GM13976 (cell line): ENCODE data around the gene FJX1.
A peak's percentile ranks its signal among the peaks of the same experiment; 100 is the strongest.

Experiments used
- DNase-seq: peaks from one replicate; pipeline ENCODE4 v3.0.0; 2012; ENCODE audit warnings: low spot score
- CTCF ChIP-seq: IDR thresholded peaks from 2 replicates; pipeline ENCODE4 v1.5.1; 2012; ENCODE audit warnings: borderline replicate concordance, mild to moderate bottlenecking; ENCODE audit not compliant: insufficient read depth; ENCODE audit errors: extremely low read depth, missing control alignments, control extremely low read depth
- in situ Hi-C: fragments of 300-500 bp; cut with MboI; formaldehyde crosslinking; loops from one replicate; pipeline ENCODE4 v1.12.0; 2022; ENCODE audit warnings: low sequenced_read_pairs, mixed read lengths, inconsistent platforms; ENCODE audit not compliant: unreplicated experiment

FJX1 gene

GRCh38 chr11:35619855-35620640, 1.8 kb downstream of the FJX1 start:
- in situ Hi-C loops: loop anchor here (10.0 to 25.0 kb wide), 4 partner anchors 192 to 645 kb away; no protein-coding TSS in a partner anchor
- DNase-seq: peak; percentile 29
- no peak for TF ChIP-seq CTCF

GRCh38 chr11:35620795-35621194, 2.5 kb downstream of the FJX1 start:
- in situ Hi-C loops: loop anchor here (25.0 kb wide), 2 partner anchors 192 to 417 kb away; no protein-coding TSS in a partner anchor
- TF ChIP-seq CTCF: no peak
- DNase-seq: no peak

- no peak for DNase-seq
- no peak for TF ChIP-seq CTCF
- in situ Hi-C loops: loop anchor here (25.0 kb wide), 2 partner anchors 191 to 416 kb away; no protein-coding TSS in a partner anchor
Measured at GRCh38 chr11:35621620-35622019, 3.4 kb downstream of the FJX1 start.

- no peak for TF ChIP-seq CTCF
- in situ Hi-C loops: loop anchor here (25.0 kb wide), 2 partner anchors 190 to 415 kb away; no protein-coding TSS in a partner anchor
- DNase-seq: no peak
Measured at GRCh38 chr11:35622070-35622469, 3.8 kb downstream of the FJX1 start.

GRCh38 chr11:35623621-35624168, 5.4 kb downstream of the FJX1 start:
- no peak for DNase-seq
- in situ Hi-C loops: loop anchor here (25.0 kb wide), 2 partner anchors 189 to 414 kb away; no protein-coding TSS in a partner anchor
- no peak for TF ChIP-seq CTCF

GRCh38 chr11:35624316-35624715, 6.1 kb downstream of the FJX1 start:
- in situ Hi-C loops: loop anchor here (25.0 kb wide), 2 partner anchors 188 to 413 kb away; no protein-coding TSS in a partner anchor
- DNase-seq: no peak
- TF ChIP-seq CTCF: no peak
